ENCODE results near the gene CELF4.

The CELF4 gene

DNA sequence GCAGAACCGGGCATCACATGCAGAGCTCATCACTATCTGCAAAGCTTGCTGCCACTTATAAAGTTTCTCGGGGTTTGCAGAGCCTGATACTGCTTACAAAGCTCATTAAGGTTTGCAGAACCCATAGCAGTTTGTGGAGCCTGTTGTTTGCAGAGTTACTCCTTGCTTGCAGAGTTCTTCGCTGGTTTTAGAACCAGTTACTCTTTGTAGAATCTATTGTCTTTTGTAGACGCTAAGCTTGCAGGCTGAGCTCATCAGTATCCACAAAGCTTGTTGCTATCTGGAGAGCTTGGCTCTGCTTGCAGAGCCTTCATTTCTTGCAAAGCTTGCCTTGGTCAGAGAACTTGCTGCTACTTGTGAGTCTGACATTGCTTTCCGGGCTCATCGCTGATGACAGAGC, 106.9 kb downstream of the CELF4 start:
- DNase-seq = no peak

GRCh38 chr18:37457753-37458152, 107.8 kb downstream of the CELF4 start:
- no peak for DNase-seq

DNA sequence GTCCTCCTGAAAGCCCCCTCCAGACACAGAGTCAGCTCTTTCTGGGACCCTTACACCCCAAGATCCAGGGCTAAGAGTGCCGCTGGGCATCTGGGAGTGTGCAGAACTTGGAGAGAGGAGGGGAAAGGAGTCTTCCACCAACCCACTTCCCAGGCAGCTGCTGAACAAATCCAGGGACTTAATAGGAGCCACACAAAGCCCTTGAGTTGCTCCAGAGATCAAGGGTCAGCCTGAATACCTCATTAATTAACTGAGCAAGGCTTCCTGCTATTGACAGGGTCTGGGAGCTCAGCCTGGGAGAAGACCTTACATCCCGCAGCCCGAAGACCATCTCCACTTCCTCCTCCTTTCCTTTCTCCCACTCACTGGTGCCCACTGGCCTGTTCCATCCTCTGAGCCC, 108.3 kb downstream of the CELF4 start:
- DNase-seq = no peak

- no peak for DNase-seq
Measured at GRCh38 chr18:37456873-37457272, 108.7 kb downstream of the CELF4 start.

DNA sequence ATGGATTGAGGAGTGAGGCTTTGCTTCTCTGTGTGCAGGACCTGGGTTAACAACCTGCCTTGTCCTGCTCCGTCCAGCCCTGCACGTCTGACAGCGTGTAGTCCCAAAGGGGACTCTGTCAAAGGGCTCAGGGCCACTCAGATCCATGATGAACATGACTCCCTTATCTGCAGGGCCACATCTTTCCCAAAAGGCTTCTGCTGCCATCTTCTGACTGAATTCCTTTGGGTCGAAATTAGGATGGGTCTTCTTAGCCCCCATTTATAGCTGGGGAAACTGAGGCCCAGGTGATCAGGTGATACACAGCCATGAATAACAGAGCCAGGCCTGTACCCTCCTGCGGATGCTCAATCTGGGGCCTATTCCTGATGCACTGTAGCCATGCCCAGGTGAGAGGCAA, 109.2 kb downstream of the CELF4 start:
- no peak for DNase-seq

GRCh38 chr18:37453752-37454151, 111.8 kb downstream of the CELF4 start:
- no peak for DNase-seq

- DNase-seq = no peak
Measured at GRCh38 chr18:37452682-37453385, 112.8 kb downstream of the CELF4 start.

DNA sequence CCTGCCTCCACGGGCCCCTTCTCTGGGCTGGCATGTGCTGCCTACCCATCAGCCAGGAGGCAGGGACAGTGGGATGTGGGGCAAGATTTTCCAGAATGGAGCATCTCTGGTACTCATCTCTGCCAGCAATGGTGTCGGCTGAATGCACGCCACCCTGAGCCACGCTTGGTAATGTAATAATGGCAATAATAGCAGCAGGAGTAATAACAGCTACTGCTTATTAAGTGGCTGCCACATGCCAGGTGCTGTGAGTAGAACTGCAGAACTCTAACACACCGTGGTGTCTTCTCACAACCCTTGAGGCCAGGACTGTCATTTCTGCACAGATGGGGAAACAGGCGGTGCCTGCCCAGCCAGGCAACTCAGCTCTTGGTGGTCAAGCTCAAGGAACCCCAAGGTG, 113.6 kb downstream of the CELF4 start:
- DNase-seq = peak; percentile 55

DNA sequence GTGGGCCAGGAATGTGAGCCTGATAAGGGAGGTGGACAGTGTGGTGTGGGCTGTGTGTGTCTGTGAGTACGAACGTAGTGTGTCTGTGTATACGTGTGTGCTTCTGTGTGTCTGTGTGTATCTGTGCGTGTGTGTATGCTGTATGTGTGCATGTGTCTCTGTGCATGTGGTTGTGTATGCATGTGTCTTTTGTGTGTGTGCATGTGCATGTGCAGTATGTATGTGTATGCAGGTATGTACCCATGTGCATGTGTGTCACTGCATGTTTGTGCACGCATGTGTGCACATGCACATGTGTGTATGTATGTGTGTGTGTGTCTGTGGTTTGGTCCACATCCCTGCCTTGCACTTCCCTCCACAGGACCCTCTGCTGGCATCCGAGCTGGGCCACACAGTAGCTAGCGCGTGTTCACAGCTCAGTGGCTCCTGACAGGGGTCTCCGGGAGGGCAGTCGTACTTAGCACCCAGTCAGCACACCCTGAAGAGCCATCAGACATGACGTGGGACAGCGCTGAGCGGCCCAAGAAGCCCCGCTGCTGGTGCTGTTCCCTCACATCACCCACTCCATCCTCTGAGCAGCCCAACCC, 114.3 kb downstream of the CELF4 start:
- DNase-seq = no peak

- peak; percentile 83 for DNase-seq
Measured at GRCh38 chr18:37450434-37451132, 115.0 kb downstream of the CELF4 start.

GRCh38 chr18:37449618-37450017, 116.0 kb downstream of the CELF4 start:
- DNase-seq = no peak

DNA sequence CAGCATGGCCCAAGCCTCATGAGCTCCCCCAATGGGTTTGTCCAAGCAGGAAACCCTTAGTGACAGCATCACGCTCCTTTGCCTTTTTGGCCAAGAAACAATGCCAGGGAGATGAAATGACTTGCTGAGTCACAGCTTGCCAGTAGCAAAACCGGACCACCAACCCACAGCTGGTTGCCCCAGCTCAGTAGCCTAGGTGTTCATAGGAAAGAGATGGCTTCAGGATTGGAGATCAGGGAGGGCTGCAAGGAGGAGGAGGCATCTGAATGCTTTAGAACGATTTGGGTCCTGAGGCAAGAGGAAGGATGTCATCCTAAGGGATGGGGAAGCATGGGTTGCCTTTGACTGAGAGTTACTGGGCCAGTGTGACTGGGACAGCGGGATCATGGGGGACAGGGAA, 116.7 kb downstream of the CELF4 start:
- DNase-seq = no peak

DNA sequence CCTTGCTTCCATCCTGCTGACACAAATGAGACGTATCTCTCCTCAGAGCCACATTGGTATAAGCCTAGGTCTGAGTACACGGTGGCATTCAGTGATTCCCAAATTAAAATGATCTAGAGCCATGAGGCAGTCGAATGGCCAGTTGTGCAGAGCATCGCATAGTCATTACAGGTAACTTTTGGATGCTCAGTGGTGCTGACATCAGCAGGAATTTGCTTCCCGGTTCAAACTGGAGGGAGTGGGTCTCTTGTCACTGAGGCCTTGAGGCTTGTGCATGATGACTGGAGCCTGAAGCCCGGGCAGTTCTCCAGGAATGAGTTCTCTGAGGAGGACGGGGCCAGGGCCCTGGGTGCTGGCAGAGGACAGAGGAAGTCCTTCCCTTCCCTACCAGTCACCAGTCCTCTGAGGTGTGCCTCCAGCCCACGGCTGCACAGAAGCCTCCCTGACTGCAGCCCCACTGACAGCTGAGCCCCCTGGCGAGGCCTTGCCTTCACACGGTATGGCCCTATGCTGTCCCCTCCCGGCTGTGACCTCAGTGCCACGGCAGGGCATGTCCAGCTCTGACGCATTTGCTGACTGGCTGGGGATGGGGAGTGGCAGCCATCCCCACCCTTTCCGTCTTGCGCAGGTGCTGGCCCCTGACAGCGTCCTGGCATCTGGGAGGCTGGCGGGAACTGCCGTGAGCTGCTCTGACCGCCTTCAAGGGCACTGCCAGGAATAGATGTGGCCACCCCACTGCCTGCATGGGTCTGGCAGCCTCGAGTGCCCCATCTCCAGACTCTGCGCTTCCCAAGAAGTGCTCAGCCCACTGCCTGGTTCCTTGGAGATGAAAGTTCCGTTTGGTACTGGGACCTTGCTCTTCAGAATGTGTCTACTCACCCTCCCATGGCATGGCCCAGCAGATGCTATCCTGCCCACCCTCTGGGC, 117.4 kb downstream of the CELF4 start:
- DNase-seq = no peak

- DNase-seq = no peak
Measured at GRCh38 chr18:37445836-37446235, 119.8 kb downstream of the CELF4 start.

GRCh38 chr18:37445368-37445767, 120.2 kb downstream of the CELF4 start:
- no peak for DNase-seq

- no peak for DNase-seq
Measured at GRCh38 chr18:37443325-37444055, 122.1 kb downstream of the CELF4 start.

DNA sequence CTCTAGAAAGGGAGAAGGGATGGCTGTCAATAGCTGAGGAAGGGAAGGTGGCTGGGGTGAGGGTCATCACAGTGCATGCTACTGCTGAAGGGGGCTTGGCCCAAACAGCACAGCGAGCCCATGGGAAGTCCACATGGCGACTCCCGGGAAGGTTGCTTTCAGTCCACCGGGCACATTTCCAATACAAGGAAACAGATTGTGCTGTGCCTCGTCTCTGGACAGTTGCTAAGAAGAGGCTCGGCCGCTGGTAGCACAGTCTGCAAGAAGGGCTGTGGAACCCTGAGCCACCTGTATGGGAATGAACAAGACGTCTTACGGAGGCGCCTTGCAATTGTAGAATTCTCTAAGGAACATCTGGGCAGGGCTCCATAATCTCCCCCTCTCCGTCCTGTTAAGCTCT, 123.1 kb downstream of the CELF4 start:
- no peak for DNase-seq

DNA sequence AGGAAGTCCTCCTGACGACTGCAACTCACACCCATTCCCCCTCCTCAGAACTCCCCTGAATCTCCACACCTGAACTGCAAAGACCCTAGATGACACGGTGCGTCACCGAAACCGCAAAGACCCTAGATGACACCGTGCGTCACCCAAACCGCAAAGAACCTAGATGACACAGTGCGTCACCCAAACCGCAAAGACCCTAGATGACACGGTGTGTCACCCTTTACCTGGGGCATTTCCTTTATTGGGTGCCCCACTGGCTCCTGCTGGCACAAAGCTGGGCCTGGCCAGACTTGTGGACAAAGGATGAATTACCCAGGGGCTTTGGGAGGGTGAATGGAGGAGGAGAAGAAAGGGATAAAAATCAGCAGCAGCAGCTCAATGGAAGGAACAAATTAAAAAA, 123.8 kb downstream of the CELF4 start:
- no peak for DNase-seq

DNA sequence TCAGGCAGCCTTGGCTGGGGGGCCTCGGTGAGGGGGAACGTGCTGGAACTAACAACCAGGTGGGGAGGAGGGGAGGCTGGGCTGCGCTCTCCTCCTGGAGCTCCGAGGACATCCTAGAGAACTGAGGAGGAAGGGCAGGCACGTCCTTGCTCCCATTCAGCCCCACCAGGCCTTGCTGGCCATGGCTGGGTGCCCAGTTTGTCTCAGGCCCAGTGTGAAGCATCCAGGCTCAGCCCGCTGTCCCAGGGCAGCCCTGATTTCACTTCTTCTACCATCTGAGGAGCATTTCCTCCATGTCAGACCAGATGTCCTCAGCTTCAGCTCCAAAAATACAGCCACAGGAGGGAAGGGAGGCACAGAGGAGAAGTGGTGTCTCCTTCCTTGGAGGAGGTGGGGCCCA, 125.4 kb downstream of the CELF4 start:
- DNase-seq = no peak

GRCh38 chr18:37438417-37439180, 127.0 kb downstream of the CELF4 start:
- no peak for DNase-seq

- no peak for DNase-seq
Measured at GRCh38 chr18:37435996-37436395, 129.6 kb downstream of the CELF4 start.

All from NCI-H1105 (cell line).